ENCODE results near the gene ZFR2. TPM values are rescaled to one million over a fixed set of nuclear protein-coding genes. Genes with fewer than 3 reads are reported as not detected.

ZFR2 gene
- polyA plus RNA-seq, 4 donors: 1.2 to 2.8 (median 1.8) TPM

DNA sequence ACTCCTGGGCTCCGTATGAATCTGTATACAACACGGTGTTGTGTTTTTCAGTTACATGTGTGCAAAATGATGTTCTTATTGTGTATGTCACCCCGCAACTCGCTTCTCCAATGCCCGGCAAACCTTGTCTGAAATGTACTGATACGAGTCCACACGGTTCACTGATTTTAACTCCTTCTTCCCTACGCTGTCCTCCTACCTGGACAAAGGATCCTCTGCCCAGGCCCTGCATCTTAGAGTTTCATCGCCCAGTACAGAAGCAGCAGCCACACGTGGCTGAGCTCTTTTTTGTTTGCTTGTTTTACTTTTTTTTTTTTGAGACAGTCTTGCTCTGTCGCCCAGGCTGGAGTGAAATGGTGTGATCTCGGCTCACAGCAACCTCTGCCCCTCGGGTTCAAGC, 28.9 kb downstream of the ZFR2 start:
- peak in 1 of 4 donors; percentile 6 for DNase-seq (ENCODE audit: low read depth in 4 of 4, low spot score in 2 of 4)

DNA sequence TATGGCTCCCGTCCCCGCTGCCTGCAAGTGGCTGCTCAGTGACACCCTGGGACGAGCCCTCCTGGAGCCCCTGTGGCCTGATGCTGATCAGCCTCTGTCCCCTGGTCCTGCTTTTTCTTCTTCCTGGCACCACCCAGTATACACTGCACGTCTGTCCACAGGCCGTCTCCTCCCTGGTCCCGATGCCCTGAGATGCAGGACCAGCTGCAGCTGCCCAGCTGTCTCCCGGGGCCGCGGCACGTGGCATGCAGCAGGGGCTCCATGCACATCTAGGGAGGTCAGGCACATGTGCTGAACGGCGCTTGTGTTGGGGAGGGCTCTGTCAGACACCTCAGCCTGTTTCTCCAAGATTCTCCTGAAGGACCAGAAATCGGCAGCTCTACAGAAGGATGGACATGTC, 30.2 kb downstream of the ZFR2 start:
- DNase-seq (ENCODE audit: low read depth in 4 of 4, low spot score in 2 of 4): no peak

DNA sequence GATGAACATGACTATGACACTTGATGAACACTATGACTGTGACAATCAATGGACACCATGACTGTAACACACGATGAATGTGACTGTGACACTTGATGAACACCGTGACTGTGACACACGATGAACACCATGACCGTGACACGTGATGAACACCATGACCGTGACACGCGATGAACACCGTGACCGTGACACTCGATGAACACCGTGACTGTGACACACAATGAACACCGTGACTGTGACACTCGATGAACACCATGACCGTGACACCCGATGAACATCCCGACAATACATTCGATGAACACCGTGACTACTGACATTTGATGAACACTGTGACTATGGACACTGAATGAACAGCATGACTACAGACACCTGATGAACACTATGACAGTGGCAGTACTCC, 30.9 kb downstream of the ZFR2 start:
- DNase-seq (ENCODE audit: low read depth in 4 of 4, low spot score in 2 of 4): no peak

DNA sequence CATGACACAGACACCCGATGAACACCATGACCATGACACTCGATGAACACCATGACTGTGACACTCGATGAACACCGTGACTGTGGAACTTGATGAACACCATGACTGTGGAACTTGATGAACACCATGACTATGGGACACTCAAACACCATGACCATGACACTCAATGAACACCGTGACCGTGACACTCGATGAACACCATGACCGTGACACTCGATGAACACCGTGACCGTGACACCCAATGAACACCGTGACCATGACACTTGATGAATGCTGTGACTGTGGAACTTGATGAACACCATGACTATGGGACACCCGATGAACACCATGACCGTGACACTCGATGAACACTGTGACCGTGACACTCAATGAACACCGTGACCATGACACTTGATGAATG, 31.5 kb downstream of the ZFR2 start:
- no peak for DNase-seq (ENCODE audit: low read depth in 4 of 4, low spot score in 2 of 4)

DNA sequence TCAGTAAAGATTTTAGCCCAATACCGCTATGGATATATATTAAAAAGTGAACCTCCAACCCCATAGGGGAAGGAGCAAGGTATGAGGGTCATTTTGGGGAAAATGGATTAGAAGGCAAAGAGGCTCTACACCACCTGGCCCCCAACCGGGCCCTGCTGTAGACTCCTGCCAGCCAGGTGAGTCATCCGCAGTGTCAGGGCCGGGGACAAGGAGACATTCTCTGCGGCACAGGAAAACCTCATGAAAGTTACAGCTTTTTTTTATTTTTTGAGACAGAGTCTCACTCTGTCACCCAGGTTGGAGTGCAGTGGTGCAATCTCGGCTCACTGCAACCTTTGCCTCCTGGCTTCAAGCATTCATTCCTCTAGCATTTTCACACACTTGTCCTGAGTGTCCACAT, 32.0 kb downstream of the ZFR2 start:
- no peak for DNase-seq (ENCODE audit: low read depth in 4 of 4, low spot score in 2 of 4)

DNA sequence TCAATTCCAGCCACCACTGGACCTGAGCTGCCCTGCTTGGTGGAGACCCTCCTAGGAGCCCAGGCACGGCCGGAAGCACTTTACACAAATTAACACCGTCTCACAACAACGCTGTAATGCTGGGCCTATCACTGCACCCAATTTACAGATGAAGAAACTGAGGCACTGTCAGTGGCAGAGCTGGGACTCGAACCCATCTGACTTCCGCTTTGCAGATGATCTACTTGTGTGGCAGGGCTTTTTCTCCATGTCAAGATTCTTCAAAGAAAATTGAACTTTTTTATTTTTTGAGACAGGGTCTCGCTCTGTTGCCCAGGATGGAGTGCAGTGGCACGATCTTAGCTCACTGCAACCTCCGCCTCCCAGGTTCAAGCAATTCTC, 33.8 kb downstream of the ZFR2 start:
- DNase-seq (ENCODE audit: low read depth in 4 of 4, low spot score in 2 of 4): no peak

DNA sequence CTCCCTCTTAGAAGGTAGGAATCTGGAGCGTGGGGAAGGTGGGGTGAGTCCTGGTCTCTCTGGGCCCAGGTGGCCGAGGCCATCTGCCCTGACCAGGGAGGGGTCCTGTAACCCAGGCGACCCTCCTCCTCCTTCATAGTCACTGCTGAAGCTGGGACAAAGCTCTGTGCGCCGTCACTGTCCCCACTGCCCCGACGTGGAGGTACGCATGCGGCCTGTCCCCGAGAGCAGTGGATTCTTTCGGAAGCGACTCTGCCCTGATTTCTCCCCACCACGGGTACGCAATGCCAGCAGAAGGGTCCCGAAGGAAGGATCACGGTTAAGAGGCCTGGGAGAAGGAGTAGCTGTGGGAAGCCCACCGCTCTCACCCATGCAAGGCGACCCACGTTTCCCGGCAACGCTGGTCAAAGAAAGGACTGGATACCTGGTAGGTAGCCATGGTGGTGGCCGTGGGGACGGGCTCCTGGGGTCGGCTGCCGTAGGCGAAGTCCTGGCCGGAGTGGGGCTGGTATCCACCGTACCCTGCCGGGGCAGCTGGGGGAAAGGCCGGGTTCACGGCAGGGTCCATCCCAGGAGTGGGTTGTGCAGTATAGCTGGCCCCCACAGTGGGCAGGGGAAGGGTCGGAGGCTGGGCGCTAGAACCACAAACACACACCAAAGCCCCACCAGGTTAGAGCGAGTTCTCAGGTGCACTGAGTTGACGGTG, 34.3 kb downstream of the ZFR2 start:
- no peak for DNase-seq (ENCODE audit: low read depth in 4 of 4, low spot score in 2 of 4)

DNA sequence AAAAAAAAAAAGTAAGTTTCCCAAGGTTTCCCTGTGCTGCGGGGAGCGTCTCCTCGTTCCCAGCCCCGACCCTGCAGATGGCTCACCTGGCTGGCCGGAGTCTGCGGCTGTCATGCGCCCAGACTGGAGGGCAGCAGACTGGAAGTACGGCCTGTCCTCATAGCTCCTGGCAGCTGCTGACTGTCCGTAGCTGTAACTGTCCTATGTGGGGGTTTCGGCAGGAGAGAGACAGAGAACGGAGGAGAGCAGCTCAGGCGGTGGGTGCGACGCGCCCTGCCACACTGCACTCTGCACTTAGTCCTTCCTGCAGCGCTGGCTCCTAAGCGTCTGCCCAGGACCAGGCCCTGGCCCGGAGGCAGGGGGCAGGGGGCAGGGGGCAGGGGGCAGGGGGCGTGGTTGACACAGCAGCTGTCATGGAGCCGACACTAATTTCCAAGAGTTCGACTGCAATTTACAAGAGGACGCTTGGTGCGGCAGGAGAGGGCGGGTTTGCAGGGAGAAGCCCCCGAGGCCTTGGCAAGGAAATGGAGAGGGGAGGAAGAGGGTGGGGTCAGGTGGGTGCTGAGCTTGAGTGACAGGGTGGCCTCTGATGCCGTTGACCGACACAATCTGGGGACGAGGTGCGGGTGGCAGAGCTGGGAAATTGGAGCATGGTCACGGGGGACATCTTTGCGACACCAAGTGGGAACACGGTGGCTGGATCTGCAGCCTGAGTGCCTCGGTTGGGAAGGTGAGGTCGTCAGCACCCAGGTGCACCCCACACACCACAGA, 35.1 kb downstream of the ZFR2 start:
- DNase-seq (ENCODE audit: low read depth in 4 of 4, low spot score in 2 of 4): no peak

DNA sequence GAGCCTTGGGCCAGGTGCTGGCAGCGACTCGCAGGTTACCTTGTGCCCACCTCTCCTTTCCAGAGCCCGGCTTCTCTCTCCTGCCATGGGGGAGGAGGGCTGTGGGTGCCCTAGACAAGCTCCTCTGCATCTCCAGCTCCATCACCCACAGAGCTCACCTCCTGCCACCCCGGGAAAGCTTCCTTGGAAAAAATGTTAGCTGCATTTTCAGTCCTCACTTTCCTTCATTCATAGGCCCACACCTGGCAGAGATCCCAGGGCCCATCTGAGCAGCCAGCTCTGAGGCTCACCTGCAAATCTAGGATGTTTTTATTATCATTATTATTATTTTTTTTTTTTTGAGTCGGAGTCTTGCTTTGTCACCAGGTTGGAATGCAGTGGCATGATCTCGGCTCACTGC, 36.8 kb downstream of the ZFR2 start:
- DNase-seq (ENCODE audit: low read depth in 4 of 4, low spot score in 2 of 4): no peak

DNA sequence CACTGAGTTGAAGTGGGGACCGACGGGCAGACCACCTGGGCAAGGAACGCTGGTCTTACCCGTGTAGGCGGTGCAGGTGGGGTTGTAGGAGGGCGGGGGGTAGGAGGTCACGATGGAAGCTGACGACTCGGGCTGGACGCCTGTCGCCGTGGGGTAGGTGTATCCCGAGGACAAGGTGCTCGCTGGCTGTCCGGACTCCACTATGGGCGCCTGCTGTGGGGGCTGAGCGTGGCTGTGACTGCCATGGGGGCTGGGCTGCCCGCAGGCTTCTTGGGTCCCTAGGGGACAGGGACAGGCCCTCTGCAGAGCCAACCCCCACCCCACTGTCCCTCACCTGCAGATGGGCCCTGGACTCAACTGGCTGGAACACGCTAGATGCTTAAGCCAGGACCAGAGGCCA, 37.2 kb downstream of the ZFR2 start:
- no peak for DNase-seq (ENCODE audit: low read depth in 4 of 4, low spot score in 2 of 4)

DNA sequence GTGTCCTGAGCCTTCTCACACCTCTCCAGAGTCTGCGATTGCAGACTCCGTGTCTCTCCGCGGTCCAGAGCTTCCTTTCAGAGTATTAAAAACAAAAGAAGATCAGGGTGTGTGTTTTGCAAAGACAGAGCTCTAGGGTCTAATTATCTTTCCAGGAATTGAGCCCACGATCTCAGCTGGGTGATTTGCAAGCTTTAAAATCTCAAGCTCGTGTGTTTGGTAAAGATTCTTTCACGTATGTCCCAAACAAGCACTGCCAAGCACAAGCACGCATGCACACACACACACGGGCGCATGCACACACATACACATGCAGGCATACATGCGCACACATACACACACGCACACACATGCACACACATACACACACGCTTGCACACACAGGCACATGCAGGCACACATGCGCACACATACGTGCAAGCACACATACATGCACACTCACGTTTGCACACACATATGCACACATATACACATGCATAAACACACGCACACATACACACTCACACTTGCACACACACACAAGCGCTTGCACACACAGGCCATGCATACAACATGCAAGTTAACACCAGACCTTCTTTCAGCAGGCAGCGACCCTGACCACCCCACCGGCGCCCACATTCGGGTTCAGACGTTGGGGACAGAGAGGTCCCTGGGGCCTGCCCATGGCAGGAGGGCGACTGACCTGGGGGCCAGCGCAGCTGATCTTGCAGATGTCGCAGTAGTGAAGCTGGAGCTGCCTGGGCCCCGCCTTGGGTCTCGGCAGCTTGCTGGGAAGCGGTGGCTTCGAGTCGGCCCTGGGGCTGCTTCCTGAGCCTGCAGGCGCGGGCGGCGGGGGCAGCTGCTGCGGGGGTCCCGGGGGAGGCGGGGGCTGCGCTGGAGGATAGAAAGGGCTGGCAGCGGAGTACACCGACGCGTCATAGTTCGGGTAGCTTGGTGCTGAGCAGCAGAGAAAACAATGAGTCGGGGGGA, 37.9 kb downstream of the ZFR2 start:
- no peak for DNase-seq (ENCODE audit: low read depth in 4 of 4, low spot score in 2 of 4)

DNA sequence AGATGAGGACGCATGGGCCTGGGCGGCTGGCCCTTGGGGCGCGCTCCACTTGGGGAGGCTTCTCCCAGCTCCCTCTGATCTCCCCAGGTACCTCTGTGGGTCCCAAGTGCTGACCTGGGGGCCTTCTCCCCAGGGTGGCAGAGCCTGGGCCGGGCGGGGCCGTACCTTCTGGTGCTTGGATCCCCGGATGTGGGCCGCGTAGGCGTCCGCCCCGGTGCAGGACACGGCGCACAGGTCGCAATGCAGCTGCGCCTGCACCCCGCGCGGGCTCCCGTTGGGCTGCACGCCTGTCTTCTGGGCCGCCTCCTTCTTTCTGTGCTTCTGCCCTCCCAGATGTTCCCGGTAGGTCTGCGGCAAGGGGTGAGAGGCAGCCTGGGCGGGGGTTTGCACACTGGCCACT, 41.5 kb downstream of the ZFR2 start:
- no peak for DNase-seq (ENCODE audit: low read depth in 4 of 4, low spot score in 2 of 4)

DNA sequence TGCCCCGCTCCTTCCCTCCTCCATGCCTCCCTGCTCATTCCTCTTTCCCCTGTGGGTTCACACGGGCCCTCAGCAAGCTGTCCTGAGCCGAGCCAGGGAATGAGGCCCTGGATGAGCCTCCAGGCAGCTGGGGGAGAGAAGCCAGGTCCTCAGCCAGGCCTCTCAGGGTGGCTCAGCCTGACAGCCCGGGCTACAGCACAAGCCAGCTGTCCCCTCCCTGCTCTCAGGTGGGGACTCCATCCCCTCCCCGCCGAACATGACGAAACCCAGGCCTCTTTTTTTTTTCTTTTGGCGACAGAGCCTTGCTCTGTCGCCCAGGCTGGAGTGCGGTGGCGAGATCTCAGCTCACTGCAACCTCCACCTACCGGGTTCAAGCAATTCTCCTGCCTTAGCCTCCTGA, 42.7 kb downstream of the ZFR2 start:
- no peak for DNase-seq (ENCODE audit: low read depth in 4 of 4, low spot score in 2 of 4)

DNA sequence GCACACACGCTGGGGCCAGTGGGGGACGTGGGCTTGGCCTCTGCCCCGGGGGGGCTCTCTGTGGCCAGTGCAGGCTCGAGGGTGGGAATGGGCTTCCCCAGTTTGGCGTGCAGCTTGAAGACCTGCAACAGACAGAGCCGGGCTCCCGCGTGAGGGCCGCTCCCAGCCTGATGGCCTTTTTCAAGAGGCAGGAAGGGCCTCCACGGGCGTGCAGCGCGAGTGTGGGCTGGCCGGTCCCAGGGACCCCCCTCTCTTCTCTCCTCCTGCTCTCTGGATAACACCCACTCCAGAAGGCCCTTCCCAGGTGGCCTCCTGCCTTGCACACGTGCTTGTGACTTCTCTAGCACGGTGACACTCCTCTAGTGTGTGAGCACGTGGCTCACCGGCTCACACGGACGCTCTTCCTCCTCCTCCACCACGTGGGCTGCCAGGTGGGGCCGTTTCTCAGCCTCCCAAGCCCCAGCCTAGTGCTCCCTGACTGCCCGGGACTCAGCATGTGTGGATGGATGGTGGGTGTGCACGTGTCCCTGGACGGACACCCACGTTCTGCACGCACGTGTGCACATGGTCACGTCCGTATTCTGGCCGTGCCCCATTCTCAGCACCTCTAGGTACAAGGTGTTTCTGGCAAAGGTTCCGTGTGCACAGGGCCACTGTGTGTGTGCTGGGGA, 43.4 kb downstream of the ZFR2 start:
- DNase-seq (ENCODE audit: low read depth in 4 of 4, low spot score in 2 of 4): no peak

DNA sequence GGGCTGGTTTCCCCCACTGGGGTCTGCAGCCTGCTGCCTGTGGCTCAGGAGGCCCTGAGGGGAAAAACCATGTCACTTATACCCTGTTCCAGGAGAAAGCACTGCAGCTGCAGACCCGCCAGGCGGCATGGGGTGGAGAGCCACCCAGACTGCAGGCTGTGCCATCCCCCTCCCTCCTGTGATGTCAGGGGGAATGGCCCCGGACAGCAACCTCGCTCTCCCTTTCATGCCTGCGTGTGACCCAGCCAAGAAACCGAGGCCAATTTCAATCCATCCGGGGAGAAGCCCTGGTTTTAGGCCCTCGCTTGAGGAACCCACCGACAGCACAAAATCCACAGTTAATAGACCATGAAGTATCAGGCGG, 45.5 kb downstream of the ZFR2 start:
- no peak for DNase-seq (ENCODE audit: low read depth in 4 of 4, low spot score in 2 of 4)

DNA sequence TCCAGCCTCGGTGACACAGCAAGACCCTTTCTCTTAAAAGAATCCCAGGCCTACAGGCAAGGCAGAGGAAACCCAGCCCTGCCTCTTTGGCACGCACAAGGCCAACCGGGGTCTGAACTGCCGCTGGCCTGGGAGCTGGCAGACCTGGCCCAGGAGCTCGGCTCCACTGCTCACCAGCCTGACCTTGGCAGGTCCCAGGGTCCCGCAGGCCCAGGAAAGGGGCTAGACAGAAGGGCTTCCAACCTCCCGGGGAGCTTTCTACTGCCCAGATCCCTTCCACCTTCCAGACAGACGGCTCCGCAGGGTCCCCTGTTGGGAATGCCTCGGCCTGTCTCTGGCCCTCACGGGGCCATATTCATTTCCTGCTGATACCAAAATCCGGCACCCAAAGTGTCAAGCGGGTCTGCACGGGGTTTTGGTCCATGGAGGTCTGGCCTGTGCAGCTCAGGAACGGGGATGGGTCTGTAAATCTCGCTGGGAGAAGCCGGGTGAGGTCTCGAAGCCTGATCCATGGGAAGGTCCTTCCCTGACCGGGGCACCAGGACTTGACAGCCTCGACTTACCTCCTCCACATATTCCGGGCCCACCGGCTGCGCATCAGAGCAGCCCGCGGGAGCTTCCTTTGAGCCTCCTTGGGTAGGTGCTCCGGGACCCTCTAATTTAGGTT, 46.0 kb downstream of the ZFR2 start:
- DNase-seq (ENCODE audit: low read depth in 4 of 4, low spot score in 2 of 4): no peak

DNA sequence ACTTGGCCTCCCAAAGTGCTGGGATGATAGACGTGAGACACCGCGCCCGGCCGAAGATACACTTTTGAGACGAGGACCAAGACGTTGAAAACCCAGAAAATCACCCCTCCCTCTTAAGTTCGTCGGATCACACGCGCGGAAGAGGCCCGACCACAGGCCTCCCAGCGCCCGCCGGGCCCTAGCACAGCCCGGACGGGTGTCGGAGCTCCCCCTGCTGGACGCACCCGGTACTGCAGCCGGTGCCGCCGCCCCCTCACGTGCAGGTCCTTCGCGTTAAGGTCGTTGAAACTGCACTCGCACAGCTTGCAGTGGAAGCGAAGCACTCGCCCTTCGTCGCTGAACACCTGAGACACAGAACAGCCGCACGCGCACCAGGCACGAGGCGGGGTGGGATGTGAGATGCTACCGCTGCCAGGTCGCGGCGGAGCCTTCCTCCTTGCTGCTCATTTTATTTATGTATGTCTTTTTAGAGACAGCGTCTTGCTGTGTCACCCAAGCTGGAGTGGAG, 46.9 kb downstream of the ZFR2 start:
- DNase-seq (ENCODE audit: low read depth in 4 of 4, low spot score in 2 of 4): no peak

DNA sequence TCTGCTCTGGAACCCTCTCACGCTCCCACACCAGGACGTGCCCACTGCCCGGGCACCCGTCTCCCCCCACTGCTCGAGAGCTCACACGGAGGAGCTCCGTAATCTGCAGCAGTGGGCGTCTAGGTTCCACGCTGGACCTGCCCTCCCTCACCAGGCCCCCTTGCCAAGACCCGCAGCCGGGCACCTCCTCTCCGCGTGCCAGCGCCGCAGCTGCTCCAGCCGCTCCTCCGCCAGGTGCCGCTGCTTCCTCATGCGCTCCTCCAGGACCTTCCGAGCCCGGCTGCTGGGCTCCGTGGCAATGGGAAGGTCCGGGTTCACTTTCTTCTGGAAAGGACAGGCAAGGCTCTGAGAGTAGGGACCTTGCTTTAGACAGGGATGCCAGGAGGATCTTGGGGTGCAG, 47.7 kb downstream of the ZFR2 start:
- no peak for DNase-seq (ENCODE audit: low read depth in 4 of 4, low spot score in 2 of 4)

DNA sequence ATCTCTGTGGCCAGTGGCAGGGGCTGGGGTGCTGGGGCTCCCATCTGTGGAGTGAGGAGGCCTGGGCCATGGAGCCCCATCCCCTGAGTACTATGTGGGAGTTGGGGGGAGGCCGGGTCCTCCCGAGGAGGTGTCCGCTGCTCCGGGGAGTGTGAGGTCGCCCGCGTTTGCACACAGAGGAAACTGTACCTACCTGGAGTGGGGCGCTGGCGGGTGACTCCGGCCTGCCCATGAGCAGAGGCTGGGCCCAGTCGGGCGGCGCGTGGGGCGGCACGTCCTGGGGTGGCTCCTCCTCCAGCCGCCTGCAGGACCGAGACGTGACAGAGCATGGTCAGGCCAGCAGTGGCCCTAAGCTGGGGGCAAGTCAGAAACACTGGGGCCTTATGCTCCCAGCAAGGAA, 48.8 kb downstream of the ZFR2 start:
- DNase-seq (ENCODE audit: low read depth in 4 of 4, low spot score in 2 of 4): no peak

DNA sequence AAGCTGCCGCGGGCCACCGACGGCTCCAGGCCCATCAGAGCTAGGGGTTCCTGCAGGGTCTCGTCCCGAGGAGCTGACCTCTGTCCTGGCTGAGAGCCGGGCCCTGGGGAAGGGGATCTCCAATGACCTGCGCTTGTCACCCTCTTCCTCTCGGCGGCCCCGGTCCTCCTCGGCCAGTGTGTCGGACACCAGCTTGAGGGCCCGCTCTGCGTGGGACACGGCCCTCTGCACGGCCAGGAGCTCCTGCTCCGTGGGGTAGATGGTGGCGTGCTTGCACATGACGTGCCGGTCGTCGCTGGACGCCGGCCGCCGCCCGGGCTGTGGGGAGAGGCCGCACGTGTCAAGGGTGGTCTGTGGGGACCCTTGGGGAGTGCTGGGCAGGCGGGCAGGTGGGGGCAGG, 49.9 kb downstream of the ZFR2 start:
- DNase-seq (ENCODE audit: low read depth in 4 of 4, low spot score in 2 of 4): no peak

Measured in left renal cortex interstitium (tissue), 4 donors.